Ishikawa (cell line): ENCODE measurements around the gene REC8.

Experiments
- CEBPB ChIP-seq: IDR thresholded peaks from 2 replicates; pipeline ENCODE4 v1.6.1; 2012
- CREB1 ChIP-seq: IDR thresholded peaks from 2 replicates; pipeline ENCODE4 v1.6.1; 2012; ENCODE audit warnings: low read depth
- EGR1 ChIP-seq: IDR thresholded peaks from 2 replicates; pipeline ENCODE4 v1.6.1; 2012
- EP300 ChIP-seq: IDR thresholded peaks from 2 replicates; pipeline ENCODE4 v1.6.1; 2012; ENCODE audit warnings: borderline replicate concordance
- FOXM1 ChIP-seq: IDR thresholded peaks from 2 replicates; pipeline ENCODE4 v1.6.1; 2012; ENCODE audit warnings: low read depth, borderline replicate concordance
- MAX ChIP-seq: IDR thresholded peaks from 2 replicates; pipeline ENCODE4 v1.6.1; 2012
- NFIC ChIP-seq: IDR thresholded peaks from 2 replicates; pipeline ENCODE4 v1.6.1; 2012
- RAD21 ChIP-seq: IDR thresholded peaks from 2 replicates; pipeline ENCODE4 v1.6.1; 2012; ENCODE audit warnings: low read depth
- REST ChIP-seq: IDR thresholded peaks from 2 replicates; pipeline ENCODE4 v1.6.1; 2012; ENCODE audit warnings: low read depth, mild to moderate bottlenecking
- TAF1 ChIP-seq: IDR thresholded peaks from 2 replicates; pipeline ENCODE4 v1.6.1; 2012; ENCODE audit warnings: low read depth, mild to moderate bottlenecking
- TCF12 ChIP-seq: IDR thresholded peaks from 2 replicates; pipeline ENCODE4 v1.6.1; 2012; ENCODE audit warnings: low read depth
- TEAD4 ChIP-seq: IDR thresholded peaks from 2 replicates; pipeline ENCODE4 v1.6.1; 2012
- USF1 ChIP-seq: IDR thresholded peaks from 2 replicates; pipeline ENCODE4 v1.6.1; 2012
- YY1 ChIP-seq: IDR thresholded peaks from 2 replicates; pipeline ENCODE4 v1.6.1; 2012; ENCODE audit warnings: low read depth
- ZBTB7A ChIP-seq: IDR thresholded peaks from 2 replicates; pipeline ENCODE4 v1.6.1; 2012; ENCODE audit warnings: low read depth

REC8 gene

GRCh38 chr14:24172871-24173281 is 996 bp downstream of the REC8 start:
- TF ChIP-seq TEAD4 (no peak), EGR1 (no peak), MAX (no peak), CEBPB (no peak), RAD21 (no peak), NFIC (no peak), ZBTB7A (no peak), YY1 (no peak), EP300 (no peak), FOXM1 (no peak), CREB1 (no peak), REST (no peak), TAF1 (no peak), USF1 (no peak), TCF12 (no peak)

- TF ChIP-seq REST = no peak
- no peak for TF ChIP-seq TEAD4
- no peak for TF ChIP-seq RAD21
- TF ChIP-seq CREB1 = no peak
- no peak for TF ChIP-seq FOXM1
- TF ChIP-seq EGR1 = no peak
- TF ChIP-seq USF1 = no peak
- no peak for TF ChIP-seq MAX
- TF ChIP-seq EP300 = no peak
- TF ChIP-seq TCF12 = no peak
- TF ChIP-seq YY1 = no peak
- TF ChIP-seq CEBPB = no peak
- TF ChIP-seq TAF1 = no peak
- no peak for TF ChIP-seq NFIC
These were observed 4.7 kb downstream of the REC8 start for GRCh38 chr14:24176599-24176998.

- TF ChIP-seq ZBTB7A (no peak), REST (no peak), EGR1 (no peak), TCF12 (no peak), FOXM1 (no peak), RAD21 (no peak), TAF1 (no peak), MAX (no peak), USF1 (no peak), EP300 (no peak), CEBPB (no peak)
These were observed 5.4 kb downstream of the REC8 start for GRCh38 chr14:24177041-24177825.
